IMR-90 (cell line): ENCODE data around the gene MEPE.

Experiments
- POLR2A ChIP-seq: IDR thresholded peaks from 2 replicates; pipeline ENCODE4 v1.6.1; 2012; ENCODE audit warnings: mild to moderate bottlenecking, low read depth, low read length
- TF ChIP-seq, protein P1 (sequence below): conservative IDR thresholded peaks from 2 replicates; pipeline ENCODE4 v1.5.1; 2012; ENCODE audit warnings: mild to moderate bottlenecking, low read depth, low read length, improper control_type of control experiment

DNA sequence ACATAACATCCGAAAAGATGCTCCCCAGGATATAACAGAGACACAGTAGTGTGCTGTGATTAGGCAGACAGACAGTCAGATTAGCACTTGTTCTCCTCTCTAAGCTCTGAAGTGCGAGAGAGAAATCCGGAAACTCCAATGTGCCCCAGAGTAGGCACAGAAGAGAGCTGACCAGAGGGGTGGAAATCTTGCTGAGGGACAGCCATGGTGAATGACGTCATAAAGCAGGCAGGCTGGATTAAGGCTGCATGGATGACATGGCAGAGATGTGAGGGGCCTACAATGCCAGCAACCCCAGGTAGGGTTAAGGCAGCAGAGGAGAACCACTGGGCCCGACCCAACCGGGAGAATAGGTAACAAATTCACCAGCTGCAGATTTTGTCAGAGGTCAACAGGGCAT is 53.3 kb downstream of the MEPE start:
- TF ChIP-seq, protein P1, sequence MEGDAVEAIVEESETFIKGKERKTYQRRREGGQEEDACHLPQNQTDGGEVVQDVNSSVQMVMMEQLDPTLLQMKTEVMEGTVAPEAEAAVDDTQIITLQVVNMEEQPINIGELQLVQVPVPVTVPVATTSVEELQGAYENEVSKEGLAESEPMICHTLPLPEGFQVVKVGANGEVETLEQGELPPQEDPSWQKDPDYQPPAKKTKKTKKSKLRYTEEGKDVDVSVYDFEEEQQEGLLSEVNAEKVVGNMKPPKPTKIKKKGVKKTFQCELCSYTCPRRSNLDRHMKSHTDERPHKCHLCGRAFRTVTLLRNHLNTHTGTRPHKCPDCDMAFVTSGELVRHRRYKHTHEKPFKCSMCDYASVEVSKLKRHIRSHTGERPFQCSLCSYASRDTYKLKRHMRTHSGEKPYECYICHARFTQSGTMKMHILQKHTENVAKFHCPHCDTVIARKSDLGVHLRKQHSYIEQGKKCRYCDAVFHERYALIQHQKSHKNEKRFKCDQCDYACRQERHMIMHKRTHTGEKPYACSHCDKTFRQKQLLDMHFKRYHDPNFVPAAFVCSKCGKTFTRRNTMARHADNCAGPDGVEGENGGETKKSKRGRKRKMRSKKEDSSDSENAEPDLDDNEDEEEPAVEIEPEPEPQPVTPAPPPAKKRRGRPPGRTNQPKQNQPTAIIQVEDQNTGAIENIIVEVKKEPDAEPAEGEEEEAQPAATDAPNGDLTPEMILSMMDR: no peak
- TF ChIP-seq POLR2A: no peak
